Coronary artery (tissue), 2 donors: ENCODE measurements around the gene NUDT4.
A peak's percentile ranks its signal among the peaks of the same experiment; 100 is the strongest.

ENCODE experiments used
- DNase-seq: peaks from one replicate; pipeline ENCODE4 v3.0.0-alpha.2; 2017; ENCODE audit warnings: low spot score
- H3K27ac ChIP-seq, 2 donors: fragments of 200-600 bp; sonication (generic); one replicate each; pipeline ENCODE4 v1.5.1; 2016 to 2019
- H3K4me3 ChIP-seq: fragments of 200-600 bp; sonication (generic); 2 replicates; pipeline ENCODE4 v1.5.1; 2016; ENCODE audit warnings: mild to moderate bottlenecking, moderate library complexity
- TF ChIP-seq, protein P1 (sequence below): fragments of 200-600 bp; sonication (generic); IDR thresholded peaks from one replicate; pipeline ENCODE4 v1.5.1; 2019; ENCODE audit warnings: antibody characterized with exemption

NUDT4 gene

DNA sequence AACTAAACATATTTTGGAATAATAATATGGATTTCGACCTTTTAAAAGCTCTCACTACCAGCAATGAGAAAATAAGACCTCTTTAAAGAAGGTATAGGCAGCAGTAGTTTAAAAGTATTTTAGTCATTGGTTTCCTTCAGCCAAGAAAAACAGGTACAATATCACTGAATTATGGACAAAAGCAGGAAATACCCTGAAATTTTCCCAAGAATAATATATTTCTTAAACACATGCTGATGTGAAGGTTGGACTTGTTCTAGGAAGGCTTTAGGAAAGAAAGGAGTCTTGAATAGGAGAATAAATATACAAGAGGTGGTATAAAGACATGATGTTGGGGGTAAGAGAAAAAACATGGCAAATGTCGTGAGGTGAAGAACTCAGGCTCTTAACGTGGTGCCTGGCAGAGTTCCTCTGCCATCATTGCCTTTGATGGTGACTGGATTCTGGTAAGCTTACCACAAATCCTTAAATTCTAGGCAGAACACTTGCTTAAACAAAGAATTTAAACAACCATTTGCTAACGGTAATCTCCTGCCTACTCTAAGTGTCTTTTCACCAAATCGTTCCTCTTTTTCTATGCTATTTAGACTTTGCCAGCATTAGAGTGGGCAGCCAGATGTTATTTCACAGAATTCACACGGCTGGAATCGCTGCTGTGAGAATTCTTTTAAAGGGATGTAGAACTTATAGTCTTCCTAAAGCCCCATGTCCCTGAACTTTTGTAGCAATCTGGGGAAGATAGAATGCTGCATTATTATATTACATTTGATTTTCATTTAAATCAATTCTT is 11.9 kb upstream of the NUDT4 start:
- H3K4me3 ChIP-seq = no peak overlapping the region
- H3K27ac ChIP-seq = peak overlapping the region in 1 of 2 donors; percentile 28
- no peak for DNase-seq
- TF ChIP-seq, protein P1, sequence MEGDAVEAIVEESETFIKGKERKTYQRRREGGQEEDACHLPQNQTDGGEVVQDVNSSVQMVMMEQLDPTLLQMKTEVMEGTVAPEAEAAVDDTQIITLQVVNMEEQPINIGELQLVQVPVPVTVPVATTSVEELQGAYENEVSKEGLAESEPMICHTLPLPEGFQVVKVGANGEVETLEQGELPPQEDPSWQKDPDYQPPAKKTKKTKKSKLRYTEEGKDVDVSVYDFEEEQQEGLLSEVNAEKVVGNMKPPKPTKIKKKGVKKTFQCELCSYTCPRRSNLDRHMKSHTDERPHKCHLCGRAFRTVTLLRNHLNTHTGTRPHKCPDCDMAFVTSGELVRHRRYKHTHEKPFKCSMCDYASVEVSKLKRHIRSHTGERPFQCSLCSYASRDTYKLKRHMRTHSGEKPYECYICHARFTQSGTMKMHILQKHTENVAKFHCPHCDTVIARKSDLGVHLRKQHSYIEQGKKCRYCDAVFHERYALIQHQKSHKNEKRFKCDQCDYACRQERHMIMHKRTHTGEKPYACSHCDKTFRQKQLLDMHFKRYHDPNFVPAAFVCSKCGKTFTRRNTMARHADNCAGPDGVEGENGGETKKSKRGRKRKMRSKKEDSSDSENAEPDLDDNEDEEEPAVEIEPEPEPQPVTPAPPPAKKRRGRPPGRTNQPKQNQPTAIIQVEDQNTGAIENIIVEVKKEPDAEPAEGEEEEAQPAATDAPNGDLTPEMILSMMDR = no peak

DNA sequence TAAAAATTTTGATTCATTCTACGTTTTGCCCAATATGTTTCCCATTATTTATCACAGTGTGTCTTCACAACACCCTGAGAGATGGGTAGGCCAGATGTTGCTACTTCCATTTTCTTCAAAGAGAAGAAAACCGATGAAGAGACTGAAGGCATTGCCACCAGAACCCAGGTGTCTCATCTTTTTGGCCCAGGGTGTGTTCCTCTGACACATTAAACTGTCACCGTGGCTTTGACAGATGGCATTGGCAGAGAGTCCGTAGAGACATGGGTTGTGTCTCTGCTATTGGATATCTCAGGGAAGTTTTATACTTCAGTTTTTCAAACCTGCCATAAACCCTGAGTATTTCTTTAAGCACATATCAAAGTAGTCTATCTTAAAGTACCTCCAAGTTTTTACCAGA is 11.3 kb upstream of the NUDT4 start:
- Histone ChIP-seq H3K27ac (peak overlapping the region in 1 of 2 donors; percentile 28), H3K4me3 (no peak overlapping the region)
- TF ChIP-seq, protein P1 = no peak
- no peak for DNase-seq

DNA sequence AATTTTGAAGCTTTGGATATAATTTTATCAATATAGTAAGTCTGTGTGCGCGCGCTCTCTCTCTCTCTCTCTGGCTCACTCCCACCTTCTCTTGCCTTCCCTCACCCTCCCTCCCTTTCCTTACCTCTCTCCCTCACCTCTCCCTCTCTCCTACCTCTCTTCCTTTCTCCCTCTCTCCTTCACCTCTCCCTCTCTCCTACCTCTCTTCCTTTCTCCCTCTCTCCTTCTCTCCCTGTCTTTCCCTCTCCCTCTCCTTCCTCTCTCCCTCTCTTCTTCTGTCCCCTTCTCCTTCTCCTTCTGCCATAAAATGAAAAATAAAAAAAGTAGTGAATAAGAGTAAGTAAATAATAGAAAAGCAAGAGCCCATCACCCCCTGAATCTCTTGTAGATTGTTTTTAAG is 9.0 kb upstream of the NUDT4 start:
- Histone ChIP-seq H3K27ac (no peak overlapping the region), H3K4me3 (no peak overlapping the region)
- no peak for DNase-seq
- TF ChIP-seq, protein P1 = no peak

DNA sequence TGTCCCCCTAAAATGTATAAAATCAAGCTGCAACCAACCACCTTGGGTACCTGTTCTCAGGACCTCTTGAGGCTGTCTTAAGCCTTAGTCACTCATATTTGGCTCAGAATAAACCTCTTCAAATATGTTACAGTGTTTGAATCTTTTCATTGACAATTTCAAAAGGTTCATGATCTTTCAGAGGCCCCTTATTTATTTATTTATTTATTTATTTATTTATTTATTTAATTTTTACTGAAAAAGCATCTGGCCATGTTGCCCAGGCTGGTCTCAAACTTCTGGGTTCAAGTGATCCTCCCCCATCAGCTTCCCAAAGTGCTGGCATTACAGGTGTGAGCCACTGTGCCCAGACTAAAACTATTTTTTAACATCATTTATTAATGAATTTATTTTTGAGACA is 8.2 kb upstream of the NUDT4 start:
- no peak overlapping the region for H3K4me3 ChIP-seq
- no peak for DNase-seq
- TF ChIP-seq, protein P1 = no peak
- no peak overlapping the region for H3K27ac ChIP-seq

DNA sequence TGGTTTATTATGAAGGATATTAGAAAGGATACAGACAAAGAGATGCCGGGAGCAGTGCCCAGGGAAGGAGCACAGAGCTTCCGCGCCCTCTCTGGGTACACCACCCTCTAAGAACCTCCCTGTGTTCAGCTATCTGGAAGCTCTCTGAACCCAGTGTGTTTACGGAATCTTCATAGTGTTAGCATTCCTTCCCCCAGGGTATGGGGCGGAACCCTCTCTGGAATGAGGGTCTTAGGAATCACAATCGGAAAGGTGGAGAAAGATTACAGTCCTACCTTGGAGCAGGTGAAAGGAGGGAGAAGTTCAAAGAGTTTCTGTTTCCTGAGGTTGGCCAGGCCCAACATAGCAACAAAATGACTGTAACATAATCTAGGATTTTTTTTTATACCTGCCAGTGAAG is 6.8 kb upstream of the NUDT4 start:
- Histone ChIP-seq H3K4me3 (no peak overlapping the region), H3K27ac (no peak overlapping the region)
- no peak for DNase-seq
- TF ChIP-seq, protein P1 = no peak

DNA sequence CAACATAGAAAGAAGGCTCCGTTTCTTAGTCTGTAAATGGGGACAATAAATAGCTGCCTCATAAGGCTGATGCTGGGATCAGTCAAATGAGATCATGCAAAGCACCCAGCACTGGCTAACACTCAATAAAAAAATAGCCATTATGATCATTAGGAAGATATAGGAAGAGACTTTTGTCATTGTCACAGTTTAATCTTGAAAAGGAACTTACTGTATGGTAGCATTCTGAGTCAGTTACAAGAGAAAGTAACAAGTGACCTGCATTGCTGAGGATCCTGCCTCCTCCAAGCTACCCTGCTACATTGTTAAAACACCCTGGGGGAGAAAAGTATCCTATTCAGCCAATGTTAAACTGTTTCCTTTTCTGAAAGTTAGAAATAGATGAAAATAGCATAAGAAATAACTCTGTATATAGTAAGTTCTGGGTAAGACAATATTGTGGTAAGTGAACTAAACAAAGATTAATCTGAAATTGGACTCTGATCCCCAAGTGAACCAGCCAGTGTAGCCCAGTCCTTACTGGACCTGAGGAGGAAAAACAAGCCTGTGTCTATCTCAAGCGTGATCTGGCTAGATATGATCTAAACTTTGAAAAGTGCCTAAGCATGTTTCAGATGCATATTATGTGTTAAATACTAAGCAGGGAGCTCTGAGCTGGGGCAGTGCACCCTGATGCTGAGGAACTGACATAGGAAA is 3.6 kb upstream of the NUDT4 start:
- H3K4me3 ChIP-seq = peak overlapping the region; percentile 15

More for the DNA sequence above, 3.6 kb upstream of the NUDT4 start:
- H3K27ac ChIP-seq = peak overlapping the region; percentile 3 to 26
- no peak for DNase-seq
- TF ChIP-seq, protein P1 = no peak
